ENCODE data around the gene ARHGEF40.
A peak's percentile ranks its signal among the peaks of the same experiment; 100 is the strongest.

ARHGEF40 gene

DNA sequence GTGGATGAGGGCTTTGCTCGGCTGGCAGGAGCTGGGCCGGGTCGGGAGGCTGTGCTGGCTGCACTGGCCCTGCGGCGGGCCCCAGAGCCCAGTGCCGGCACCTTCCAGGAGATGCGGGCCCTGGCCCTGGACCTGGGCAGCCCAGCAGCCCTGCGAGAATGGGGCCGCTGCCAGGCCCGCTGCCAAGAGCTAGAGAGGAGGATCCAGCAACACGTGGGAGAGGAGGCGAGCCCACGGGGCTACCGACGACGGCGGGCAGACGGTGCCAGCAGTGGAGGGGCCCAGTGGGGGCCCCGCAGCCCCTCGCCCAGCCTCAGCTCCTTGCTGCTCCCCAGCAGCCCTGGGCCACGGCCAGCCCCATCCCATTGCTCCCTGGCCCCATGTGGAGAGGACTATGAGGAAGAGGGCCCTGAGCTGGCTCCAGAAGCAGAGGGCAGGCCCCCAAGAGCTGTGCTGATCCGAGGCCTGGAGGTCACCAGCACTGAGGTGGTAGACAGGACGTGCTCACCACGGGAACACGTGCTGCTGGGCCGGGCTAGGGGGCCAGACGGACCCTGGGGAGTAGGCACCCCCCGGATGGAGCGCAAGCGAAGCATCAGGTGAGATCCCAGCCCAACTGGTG is 11.5 kb downstream of the ARHGEF40 start:
- no peak for DNase-seq (ENCODE audit: low read depth in 2 of 2)

DNA sequence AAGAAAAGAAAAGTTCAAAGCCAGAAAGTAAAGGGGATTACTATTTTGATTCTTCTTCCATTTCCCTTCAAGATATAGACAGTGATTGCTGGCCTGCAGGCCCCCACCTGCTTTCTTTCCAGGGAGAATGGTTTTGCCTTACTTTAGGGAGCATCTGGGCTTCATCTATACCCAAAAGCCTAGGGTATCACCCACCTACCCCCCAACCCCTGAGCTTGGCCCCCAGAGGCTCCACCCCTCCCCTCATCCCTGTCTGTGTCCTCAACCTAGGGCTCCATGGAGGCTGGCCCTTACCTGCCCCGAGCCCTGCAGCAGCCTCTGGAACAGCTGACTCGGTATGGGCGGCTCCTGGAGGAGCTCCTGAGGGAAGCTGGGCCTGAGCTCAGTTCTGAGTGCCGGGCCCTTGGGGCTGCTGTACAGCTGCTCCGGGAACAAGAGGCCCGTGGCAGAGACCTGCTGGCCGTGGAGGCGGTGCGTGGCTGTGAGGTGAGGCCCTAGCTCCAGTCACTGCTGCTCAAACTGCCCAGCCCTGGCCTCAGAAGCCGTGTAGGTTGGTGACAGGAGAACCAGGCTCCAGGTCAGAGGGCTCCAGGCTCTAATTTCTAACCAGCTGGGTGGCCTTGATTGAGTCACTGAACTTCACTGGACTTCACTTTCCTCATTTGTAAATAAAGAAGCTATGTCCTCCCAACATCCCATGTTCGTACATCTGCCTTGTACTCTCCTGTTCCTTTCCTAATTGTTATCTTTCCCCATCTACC is 13.6 kb downstream of the ARHGEF40 start:
- no peak for DNase-seq (ENCODE audit: low read depth in 2 of 2)

DNA sequence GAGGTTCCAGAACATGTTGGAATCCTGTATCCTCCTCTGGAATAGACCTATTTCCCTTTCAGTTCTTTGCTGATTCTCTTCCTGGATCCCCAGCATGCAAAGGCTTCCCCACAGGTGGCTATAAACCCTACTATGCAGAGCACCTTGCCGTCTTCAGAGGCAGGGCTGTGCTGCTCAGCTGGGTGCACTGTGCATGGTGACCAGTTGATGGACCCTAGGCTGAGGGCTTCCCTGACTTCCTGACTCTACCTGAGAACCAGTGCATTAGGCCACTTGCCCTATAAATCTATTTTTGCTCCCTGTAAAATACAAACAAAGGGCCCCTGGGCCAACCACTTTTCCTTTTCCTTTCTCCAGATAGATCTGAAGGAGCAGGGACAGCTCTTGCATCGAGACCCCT is 14.3 kb downstream of the ARHGEF40 start:
- no peak for DNase-seq (ENCODE audit: low read depth in 2 of 2)

DNA sequence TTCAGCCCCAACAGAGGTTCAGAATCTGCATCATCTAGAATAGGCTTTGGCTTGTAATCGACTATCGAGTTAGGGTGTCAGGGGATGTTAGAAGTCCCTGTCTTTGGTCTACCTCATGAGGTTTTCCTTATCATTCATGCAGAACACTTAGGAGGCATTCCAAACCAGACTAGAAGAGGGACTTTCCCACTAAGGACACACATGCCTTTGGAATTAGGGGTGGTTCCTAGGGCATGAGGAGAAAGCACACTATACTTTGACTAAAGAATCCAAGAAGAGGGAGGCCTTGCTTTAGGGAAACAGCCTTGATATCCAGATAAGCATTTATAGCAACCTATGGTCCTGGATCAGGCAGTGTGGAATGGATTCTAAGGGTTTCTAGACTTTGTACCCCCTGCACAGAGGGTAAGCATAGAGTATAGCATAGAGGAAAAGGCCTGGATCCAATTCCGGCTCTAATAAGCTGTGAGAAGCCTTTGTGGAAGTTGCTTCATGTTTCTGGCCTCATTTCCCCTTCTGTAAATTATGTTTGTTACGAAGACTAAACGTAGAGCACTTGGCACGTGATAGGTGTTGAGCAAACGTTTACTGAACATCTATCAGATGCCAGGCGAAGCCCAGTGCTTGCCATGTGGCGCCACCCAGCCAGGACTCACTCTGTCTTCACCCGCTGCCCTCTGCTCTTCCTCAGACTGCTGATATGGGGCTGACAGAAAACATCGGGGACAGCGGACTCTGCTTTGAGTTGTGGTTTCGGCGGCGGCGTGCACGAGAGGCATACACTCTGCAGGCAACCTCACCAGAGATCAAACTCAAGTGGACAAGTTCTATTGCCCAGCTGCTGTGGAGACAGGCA is 15.1 kb downstream of the ARHGEF40 start:
- DNase-seq (ENCODE audit: low read depth in 2 of 2): no peak

DNA sequence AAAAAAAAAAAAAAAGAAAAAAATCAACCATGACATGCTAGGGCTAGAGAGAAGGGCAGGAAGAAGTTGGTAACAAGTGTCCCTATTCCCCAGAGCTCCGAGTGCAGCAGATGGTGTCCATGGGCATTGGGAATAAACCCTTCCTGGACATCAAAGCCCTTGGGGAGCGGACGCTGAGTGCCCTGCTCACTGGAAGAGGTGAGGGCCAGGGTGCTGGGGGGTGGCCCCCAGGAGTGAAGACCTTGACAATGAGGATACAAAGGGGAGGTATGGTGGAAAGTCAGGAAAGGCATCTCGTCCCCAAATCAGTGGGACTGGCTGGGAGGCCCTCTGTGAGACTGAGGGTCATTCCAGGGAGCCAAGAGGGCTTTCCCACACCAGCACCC is 16.8 kb downstream of the ARHGEF40 start:
- DNase-seq (ENCODE audit: low read depth in 2 of 2): no peak

DNA sequence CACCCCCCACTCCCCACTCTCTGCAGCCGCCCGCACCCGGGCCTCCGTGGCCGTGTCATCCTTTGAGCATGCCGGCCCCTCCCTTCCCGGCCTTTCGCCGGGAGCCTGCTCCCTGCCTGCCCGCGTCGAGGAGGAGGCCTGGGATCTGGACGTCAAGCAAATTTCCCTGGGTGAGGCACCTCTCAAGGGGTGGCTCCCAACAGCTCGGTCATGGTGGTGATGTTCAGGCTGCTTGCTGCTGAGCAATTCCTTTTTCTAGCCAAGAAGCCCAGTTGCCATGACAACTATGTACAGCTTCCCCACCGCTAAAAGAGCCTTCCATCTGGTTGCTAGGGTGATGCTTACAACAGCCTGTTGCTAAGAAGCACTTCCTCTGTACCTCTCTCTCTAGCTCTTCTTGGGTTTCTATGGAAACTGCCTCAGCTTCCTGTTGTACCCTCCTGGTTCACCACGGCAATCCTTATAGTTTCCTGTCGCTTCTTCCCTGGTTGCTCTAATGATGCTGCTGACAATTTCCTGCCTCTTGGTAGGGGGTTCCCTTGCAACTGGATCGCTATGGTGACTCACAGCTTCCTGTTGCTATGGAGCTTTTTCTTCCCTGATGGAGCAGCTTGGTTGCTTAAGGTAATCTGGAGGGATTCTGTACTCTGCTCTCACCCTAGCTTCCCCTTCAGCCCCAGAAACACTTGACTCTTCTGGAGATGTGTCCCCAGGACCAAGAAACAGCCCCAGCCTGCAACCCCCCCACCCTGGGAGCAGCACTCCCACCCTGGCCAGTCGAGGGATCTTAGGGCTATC is 17.4 kb downstream of the ARHGEF40 start:
- DNase-seq (ENCODE audit: low read depth in 2 of 2): peak; percentile 83 to 85

DNA sequence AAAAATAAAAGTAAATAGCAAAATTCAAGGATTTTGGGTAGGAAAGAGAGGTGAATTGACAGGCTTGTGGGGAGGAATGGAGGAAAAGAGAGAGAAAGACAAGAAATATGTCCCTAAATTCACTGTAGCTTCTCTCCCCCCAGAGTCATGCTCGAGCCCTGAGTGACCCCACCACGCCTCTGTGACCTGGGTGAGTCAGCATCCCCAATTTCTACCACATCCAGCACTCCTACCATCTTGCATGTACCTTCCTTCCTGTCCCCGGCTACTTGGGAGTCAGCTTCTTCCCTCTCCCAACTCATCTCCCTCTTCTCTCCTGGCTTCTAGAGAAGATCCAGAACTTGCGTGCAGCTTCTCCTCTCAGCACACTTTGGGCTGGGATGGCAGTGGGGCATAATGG is 18.6 kb downstream of the ARHGEF40 start:
- DNase-seq (ENCODE audit: low read depth in 2 of 2): no peak

DNA sequence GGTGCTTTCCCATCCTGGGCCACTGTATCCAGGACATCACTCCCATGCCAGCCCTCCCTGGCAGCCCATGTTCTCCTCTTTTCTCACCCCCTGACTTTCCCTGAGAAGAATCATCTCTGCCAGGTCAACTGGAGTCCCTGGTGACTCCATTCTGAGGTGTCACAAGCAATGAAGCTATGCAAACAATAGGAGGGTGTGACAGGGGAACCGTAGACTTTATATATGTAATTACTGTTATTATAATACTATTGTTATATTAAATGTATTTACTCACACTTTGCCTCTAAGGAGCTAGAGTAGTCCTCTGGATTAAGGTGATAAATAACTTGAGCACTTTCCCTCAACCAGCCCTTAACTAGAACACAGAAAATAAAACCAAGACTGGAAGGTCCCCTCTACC is 19.2 kb downstream of the ARHGEF40 start:
- no peak for DNase-seq (ENCODE audit: low read depth in 2 of 2)

DNA sequence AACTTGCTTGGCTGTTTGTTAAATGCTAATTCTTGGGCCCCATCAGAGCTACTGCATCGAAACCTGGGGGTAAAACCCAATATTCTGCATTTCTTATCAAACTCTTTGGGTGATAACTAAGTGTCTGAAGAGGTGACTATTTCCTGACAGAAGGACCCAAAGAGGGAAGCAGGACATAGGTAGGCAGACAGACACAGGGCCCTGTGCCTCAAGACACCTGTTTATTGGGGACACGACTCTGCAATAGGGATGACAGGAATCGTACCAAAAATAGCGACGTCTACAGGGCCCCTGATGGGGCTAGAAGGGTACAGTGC is 19.7 kb downstream of the ARHGEF40 start:
- no peak for DNase-seq (ENCODE audit: low read depth in 2 of 2)

DNA sequence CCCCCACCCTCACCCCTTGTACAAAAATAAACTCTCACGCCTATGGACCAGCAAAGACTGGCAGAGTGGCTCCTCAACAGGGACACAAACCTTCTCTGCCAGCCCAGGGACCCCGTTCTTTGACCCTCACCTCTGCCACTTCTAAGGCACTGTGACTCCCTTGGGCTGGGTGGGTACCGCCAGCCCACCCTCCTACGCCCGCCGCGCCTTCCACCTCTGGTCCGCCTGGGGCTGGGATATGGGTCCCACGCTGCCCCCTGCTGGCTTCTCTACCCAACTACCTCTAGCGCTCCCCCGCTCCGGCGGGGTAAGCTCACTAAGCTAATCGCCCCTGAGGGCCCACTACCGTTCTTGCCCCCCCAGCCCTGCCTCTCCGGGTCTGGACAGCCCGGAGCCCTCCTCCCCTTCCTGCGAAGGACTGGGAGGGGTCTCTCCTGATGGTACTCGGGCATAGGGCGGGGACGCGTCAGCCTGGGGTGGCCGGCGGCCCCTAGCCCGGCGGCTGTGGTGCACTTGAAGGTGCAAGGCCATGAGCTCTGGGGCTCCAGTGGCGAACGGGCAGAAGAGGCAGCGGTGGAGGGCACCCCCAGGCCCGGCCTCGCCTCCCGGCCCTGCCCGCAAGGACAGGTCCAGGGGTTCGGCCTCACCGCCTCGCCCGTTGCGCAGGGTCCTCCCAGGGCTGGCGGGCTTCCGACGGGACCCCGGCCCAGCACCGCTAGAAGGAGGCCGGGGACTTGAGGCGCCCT is 20.3 kb downstream of the ARHGEF40 start:
- no peak for DNase-seq (ENCODE audit: low read depth in 2 of 2)

DNA sequence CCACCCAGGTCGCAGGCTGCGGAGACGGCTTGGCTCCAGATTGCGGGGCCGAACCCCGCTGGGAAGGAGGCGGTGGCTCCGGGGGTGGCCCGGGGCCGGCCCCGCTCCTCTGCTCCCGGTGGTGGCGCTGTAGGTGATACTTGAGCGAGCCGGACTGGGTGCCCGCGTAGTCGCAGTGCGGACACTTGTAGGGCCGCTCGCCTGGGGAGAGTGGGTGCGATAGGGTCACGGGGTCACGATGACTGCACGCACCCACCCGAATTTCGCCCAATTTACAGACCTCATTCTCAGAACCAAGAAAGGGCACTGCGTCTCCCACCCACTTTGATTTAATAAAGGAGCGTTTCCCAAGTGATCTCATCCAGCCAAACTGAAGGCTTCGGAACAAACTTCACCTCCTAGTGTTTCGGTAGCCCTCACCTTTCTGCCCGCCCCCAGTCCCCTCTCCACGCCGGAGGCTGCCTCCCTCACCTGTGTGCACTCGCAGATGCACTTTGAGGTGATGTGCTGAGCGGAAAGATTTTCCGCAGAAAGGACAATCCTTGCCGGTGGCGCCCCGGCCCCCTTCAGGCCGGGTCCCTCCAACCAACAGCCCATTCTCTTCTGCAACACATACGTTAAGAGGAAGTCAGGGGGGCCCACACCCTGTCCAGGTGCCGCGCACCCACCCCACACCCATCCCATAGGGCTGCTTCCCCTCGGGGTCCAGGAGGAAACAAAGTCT is 21.0 kb downstream of the ARHGEF40 start:
- no peak for DNase-seq (ENCODE audit: low read depth in 2 of 2)

DNA sequence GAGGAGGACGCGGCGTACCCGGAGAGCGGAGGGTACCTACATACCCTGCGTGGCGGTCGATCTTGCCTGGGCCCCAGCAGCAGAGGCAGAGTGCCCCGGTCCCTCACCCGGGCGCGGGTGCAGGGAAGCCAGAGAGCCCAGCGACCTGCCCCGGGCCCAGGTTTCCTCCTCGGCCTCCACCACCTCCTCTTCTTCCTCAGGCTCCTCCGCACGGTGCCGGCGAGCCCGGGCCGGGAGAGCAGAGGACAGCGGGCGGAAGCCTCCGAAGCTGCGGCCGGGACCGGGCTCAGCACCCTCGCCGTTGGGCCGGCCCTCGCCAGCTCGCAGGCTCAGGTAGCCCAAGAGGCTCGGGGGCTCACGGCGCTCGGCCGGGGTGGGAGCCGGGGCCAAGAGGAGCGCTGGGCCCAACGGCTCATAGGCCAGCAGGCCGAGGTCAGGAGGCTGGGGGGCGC is 21.7 kb downstream of the ARHGEF40 start:
- DNase-seq (ENCODE audit: low read depth in 2 of 2): no peak

DNA sequence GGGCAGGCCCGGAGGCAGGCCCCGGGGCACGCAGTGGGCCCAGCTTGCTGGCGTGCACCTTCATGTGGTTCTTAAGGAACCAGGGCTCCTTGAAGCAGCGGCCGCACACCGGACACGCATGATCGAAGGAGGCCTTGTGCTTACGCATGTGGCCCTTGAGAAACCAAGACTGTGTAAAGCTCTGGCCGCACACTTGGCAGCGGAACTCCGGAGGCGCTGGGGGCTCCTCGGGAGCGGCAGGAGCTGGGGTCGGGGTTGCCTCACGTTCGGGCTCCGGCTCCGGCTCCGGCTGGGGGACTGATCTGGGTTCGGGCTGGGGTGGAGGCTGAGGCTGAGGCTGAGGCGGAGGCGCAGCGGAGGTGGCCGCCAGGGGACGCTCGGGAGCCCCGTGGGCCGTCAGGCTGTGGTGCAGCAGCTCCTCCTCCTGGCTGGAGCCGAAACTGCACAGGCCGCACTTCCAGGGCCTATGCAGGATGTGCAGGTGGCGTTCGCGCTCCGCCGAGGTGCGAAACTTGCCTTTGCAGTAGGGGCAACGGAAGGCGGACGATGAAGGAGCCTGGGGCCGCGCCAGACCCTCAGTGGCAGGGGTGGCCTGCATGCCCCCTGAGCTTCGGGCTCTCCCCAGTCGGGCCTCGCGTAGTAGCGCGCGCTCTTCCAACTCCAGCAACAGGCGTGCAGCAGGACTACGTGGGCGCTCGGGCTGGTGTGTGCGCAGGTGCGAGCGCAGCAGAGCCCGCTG is 22.3 kb downstream of the ARHGEF40 start:
- DNase-seq (ENCODE audit: low read depth in 2 of 2): no peak

DNA sequence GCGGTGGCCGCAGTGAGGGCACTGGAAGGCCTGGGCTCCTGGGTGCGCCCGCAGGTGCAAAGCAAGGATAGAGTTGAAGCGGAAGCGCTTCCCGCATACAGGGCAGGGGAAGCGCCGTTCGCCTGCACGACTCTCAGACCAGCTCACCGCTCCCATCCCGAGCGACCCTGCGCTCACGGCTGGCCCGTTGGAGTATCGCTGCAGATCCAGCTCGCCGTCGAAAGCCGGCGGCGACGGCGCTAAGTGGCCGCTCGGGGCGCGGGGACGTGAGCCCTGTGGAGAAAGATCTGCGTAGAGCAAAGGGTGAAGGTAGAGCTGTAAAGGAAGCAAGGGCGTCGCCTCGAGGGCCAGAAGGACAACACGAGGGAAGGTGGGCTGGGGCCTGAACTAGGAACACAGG is 22.9 kb downstream of the ARHGEF40 start:
- DNase-seq (ENCODE audit: low read depth in 2 of 2): no peak

DNA sequence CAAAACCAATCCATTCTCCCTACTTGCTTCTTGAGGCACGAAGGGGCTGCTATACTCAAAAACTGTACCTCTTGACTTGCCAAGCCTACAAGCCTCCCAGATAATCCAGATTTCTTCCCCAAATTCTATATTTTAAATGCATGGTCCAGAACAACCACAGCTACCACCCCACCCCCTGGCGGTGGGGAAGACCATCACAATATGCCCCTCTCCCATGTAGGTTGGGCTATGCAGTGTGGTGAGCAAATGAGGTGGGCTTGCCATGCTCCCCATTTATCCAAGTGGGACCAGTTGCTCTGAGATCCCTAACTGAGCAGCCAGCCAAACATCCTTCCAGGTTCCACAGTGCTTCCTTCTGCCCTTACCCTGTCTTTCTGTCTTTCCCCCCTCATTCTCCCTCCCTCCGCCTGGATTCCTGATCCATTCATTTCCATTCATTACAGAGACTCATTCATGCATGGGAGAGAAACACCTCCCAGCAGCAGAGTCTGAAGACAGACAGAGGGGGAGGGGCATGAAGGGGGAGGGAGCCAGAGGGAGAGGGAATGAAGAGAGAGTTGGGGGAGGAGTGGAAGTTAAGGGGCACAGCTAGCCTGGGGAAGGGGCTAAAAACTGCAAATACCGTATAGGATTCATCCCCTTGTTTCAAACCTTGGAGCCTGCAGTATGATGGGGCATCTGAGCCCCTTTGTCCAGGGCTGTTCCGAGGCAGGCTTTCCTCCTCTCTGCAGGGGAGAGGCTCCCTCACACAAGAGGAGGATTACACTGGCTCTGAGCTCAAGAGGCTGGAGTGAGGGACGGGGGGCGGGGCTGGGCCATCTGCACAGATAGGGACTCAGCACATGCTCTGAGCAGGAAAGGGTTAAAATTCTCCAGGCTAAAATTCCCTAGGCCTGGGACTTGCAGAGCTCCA is 23.9 kb downstream of the ARHGEF40 start:
- DNase-seq (ENCODE audit: low read depth in 2 of 2): no peak

DNA sequence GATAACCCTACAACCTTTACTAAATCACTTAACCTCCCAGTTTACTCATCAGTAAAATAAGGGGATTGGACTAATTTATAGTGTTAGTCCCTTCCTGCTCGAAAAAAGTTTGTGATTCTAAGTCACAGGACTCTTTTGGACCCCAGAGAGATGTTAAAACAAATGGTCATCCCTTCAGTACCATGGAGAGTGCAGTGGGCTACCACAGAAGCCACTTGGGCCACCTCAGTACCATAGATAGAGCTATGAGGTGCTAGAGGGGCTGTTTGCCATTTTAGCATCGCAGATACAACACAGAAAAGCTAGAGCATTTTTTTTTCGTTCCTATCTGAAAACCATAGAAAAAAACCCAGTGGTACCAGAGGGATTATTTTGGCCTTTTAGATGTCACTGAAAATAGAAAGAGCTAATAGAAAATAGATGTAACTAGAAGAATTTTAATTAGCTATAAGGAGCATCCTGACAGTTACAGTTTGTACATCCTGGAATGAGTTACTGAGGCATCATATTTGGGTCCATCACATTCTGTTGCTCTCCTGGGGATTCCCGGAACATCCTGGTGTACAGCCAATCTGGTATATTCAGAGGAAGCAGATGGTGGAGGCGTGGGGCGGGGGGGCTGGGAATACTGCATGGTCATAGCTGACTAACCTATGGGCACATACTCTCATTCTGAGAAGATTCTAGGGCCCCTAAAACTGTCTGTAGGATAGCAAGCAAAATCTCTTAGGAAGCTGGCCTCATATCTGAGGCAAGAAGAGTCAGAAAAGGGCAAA is 25.5 kb downstream of the ARHGEF40 start:
- DNase-seq (ENCODE audit: low read depth in 2 of 2): no peak

DNA sequence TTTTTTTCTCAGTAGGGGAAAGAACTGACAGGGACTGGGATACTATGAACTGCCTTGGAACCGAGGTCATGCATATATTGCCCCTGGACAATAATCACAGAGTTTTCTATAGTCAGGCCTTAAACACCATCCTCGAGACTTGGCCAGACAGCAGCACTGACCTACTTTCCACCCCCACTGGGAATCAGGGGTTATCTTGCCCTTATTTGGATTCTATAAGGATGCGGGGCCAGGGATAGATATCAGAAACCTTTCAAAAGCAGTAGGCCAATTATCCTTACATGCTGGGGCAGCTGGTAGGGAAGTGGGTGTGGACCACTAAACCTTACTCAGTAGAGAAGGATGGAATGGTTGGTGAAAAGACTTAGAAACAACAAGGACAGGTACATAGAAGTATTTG is 26.3 kb downstream of the ARHGEF40 start:
- DNase-seq (ENCODE audit: low read depth in 2 of 2): no peak
